GM18520 (cell line): ENCODE measurements around the gene RPLP1.

ENCODE experiments used
- ATAC-seq: cut with Tn5 transposase; IDR thresholded peaks from one replicate; pipeline ENCODE4 v1.9.1; 2021; ENCODE audit not compliant: unreplicated experiment

Gene RPLP1

GRCh38 chr15:69452692-69453521 is at the start of gene RPLP1:
RPLP1 (plus strand) TSS chr15:69452818; CDS start chr15:69452949, 131 bp downstream.
- ATAC-seq = peak; percentile 80

GRCh38 chr15:69403594-69403993 is 49.0 kb upstream of the RPLP1 start:
- no peak for ATAC-seq

- ATAC-seq = no peak
Observed at GRCh38 chr15:69405110-69405509, 47.5 kb upstream of the RPLP1 start.

- no peak for ATAC-seq
Observed at GRCh38 chr15:69407719-69408400, 44.8 kb upstream of the RPLP1 start.

- no peak for ATAC-seq
Observed at GRCh38 chr15:69408841-69409240, 43.8 kb upstream of the RPLP1 start.

- no peak for ATAC-seq
Observed at GRCh38 chr15:69410248-69410874, 42.3 kb upstream of the RPLP1 start.

- ATAC-seq = no peak
Observed at GRCh38 chr15:69412274-69412673, 40.3 kb upstream of the RPLP1 start.

- no peak for ATAC-seq
Observed at GRCh38 chr15:69412701-69413100, 39.9 kb upstream of the RPLP1 start.

- ATAC-seq = peak; percentile 90
Observed at GRCh38 chr15:69413822-69414700, 38.6 kb upstream of the RPLP1 start, which contains the start of gene KIF23. KIF23 (plus strand) TSS chr15:69414349; CDS start chr15:69414466, 117 bp downstream.

- peak; percentile 7 for ATAC-seq
Observed at GRCh38 chr15:69414701-69415167, 37.9 kb upstream of the RPLP1 start.

- ATAC-seq = no peak
Observed at GRCh38 chr15:69415381-69415780, 37.2 kb upstream of the RPLP1 start.

- no peak for ATAC-seq
Observed at GRCh38 chr15:69417581-69417980, 35.0 kb upstream of the RPLP1 start.

GRCh38 chr15:69421498-69421897 is 31.1 kb upstream of the RPLP1 start:
- no peak for ATAC-seq

- ATAC-seq = no peak
Observed at GRCh38 chr15:69422336-69422895, 30.2 kb upstream of the RPLP1 start.

GRCh38 chr15:69424001-69424400 is 28.6 kb upstream of the RPLP1 start:
- ATAC-seq = no peak

- ATAC-seq = no peak
Observed at GRCh38 chr15:69424748-69425413, 27.7 kb upstream of the RPLP1 start.

- no peak for ATAC-seq
Observed at GRCh38 chr15:69433831-69434230, 18.8 kb upstream of the RPLP1 start.

- no peak for ATAC-seq
Observed at GRCh38 chr15:69434238-69434637, 18.4 kb upstream of the RPLP1 start.

GRCh38 chr15:69434679-69435078 is 17.9 kb upstream of the RPLP1 start:
- ATAC-seq = no peak

GRCh38 chr15:69435985-69436384 is 16.6 kb upstream of the RPLP1 start:
- ATAC-seq = no peak
